Stomach smooth muscle (tissue), 2 donors: ENCODE results near the gene ATP11C.

Source experiments
- H3K27ac ChIP-seq: one replicate; pipeline ENCODE4 v1.7.0; 2013; ENCODE audit warnings: mild to moderate bottlenecking, low read length, inconsistent platforms
- H3K27me3 ChIP-seq, 2 donors: one replicate each; pipeline ENCODE4 v1.7.0; 2013; ENCODE audit warnings: low read length in 2 of 2; ENCODE audit not compliant: insufficient read depth in 2 of 2, control insufficient read depth in 1 of 2
- H3K36me3 ChIP-seq, 2 donors: one replicate each; pipeline ENCODE4 v1.7.0; 2013; ENCODE audit warnings: low read length in 2 of 2; ENCODE audit not compliant: control insufficient read depth in 2 of 2, insufficient read depth in 2 of 2
- H3K4me1 ChIP-seq: one replicate; pipeline ENCODE4 v1.7.0; 2013; ENCODE audit warnings: low read length; ENCODE audit not compliant: control insufficient read depth, insufficient read depth
- H3K4me3 ChIP-seq, 2 donors: one replicate each; pipeline ENCODE4 v1.7.0; 2013; ENCODE audit warnings: low read length in 2 of 2
- H3K9ac ChIP-seq, 2 donors: one replicate each; pipeline ENCODE4 v1.7.0; 2013; ENCODE audit warnings: low read length in 2 of 2, mild to moderate bottlenecking in 1 of 2
- H3K9me3 ChIP-seq, 2 donors: one replicate each; pipeline ENCODE4 v1.7.0; 2013; ENCODE audit warnings: low read length in 2 of 2; ENCODE audit not compliant: control insufficient read depth in 2 of 2
- donor health status: healthy.
- donor health status: Pancreatic carcinoma.

ATP11C gene

GRCh38 chrX:139736151-139736550 is 196.7 kb downstream of the ATP11C start:
- no peak overlapping the region for H3K4me3 ChIP-seq
- peaks cover 0 to 2% of the 10 kb centered on the region in 2 donors for H3K27me3 ChIP-seq
- H3K4me1 ChIP-seq, result no peaks in the 10 kb centered on the region

GRCh38 chrX:139734996-139735395 is 197.9 kb downstream of the ATP11C start:
- Histone ChIP-seq H3K9me3 (no peaks in the 10 kb centered on the region), H3K36me3 (no peaks in the 10 kb centered on the region), H3K4me1 (no peaks in the 10 kb centered on the region), H3K27ac (no peak overlapping the region), H3K4me3 (no peak overlapping the region), H3K9ac (no peak overlapping the region), H3K27me3 (no peaks in the 10 kb centered on the region)

More at GRCh38 chrX:139736151-139736550, 196.7 kb downstream of the ATP11C start:
- Histone ChIP-seq H3K27ac (no peak overlapping the region), H3K36me3 (no peaks in the 10 kb centered on the region), H3K9ac (no peak overlapping the region), H3K9me3 (no peaks in the 10 kb centered on the region)

GRCh38 chrX:139725720-139726119 is 207.1 kb downstream of the ATP11C start:
- Histone ChIP-seq H3K4me3 (no peak overlapping the region), H3K9ac (no peak overlapping the region), H3K9me3 (no peaks in the 10 kb centered on the region), H3K27ac (no peak overlapping the region), H3K4me1 (no peaks in the 10 kb centered on the region), H3K36me3 (no peaks in the 10 kb centered on the region), H3K27me3 (no peaks in the 10 kb centered on the region)

- Histone ChIP-seq H3K4me1 (no peaks in the 10 kb centered on the region), H3K27me3 (no peaks in the 10 kb centered on the region), H3K4me3 (no peak overlapping the region), H3K36me3 (no peaks in the 10 kb centered on the region), H3K9ac (no peak overlapping the region), H3K9me3 (no peaks in the 10 kb centered on the region), H3K27ac (no peak overlapping the region)
These were observed 208.2 kb downstream of the ATP11C start for GRCh38 chrX:139724626-139725025.

- Histone ChIP-seq H3K27ac (no peak overlapping the region), H3K9me3 (no peaks in the 10 kb centered on the region), H3K4me3 (no peak overlapping the region), H3K27me3 (no peaks in the 10 kb centered on the region), H3K36me3 (no peaks in the 10 kb centered on the region), H3K9ac (no peak overlapping the region), H3K4me1 (no peaks in the 10 kb centered on the region)
These were observed 211.9 kb downstream of the ATP11C start for GRCh38 chrX:139720979-139721378.

- H3K9ac ChIP-seq, result no peak overlapping the region
- H3K9me3 ChIP-seq, result no peaks in the 10 kb centered on the region
- H3K4me1 ChIP-seq, result no peaks in the 10 kb centered on the region
- H3K27ac ChIP-seq, result no peak overlapping the region
- H3K36me3 ChIP-seq, result no peaks in the 10 kb centered on the region
- no peak overlapping the region for H3K4me3 ChIP-seq
- no peaks in the 10 kb centered on the region for H3K27me3 ChIP-seq
These were observed 212.7 kb downstream of the ATP11C start for GRCh38 chrX:139720136-139720535.

GRCh38 chrX:139708067-139708466 is 224.8 kb downstream of the ATP11C start, which contains the start of gene MCF2:
TSS of gene MCF2 (minus strand) at chrX:139708167. CDS start at chrX:139651744, 56,423 bp downstream.
- Histone ChIP-seq H3K36me3 (no peaks in the 10 kb centered on the region), H3K27me3 (no peaks in the 10 kb centered on the region), H3K4me3 (no peak within 1 kb of the TSS), H3K27ac (no peak within 1 kb of the TSS), H3K9me3 (no peaks in the 10 kb centered on the region), H3K4me1 (no peaks in the 10 kb centered on the region), H3K9ac (no peak within 1 kb of the TSS)

GRCh38 chrX:139702658-139703057 is 230.2 kb downstream of the ATP11C start:
- H3K27me3 ChIP-seq, result peaks cover 0 to 2% of the 10 kb centered on the region in 2 donors
- H3K4me1 ChIP-seq, result no peaks in the 10 kb centered on the region
- H3K4me3 ChIP-seq, result no peak overlapping the region
- no peaks in the 10 kb centered on the region for H3K36me3 ChIP-seq
- H3K27ac ChIP-seq, result no peak overlapping the region
- H3K9ac ChIP-seq, result no peak overlapping the region
- H3K9me3 ChIP-seq, result no peaks in the 10 kb centered on the region

GRCh38 chrX:139692908-139693307 is 239.9 kb downstream of the ATP11C start:
- Histone ChIP-seq H3K4me3 (peak overlapping the region in 1 of 2 donors; percentile 64), H3K36me3 (no peaks in the 10 kb centered on the region), H3K4me1 (no peaks in the 10 kb centered on the region), H3K27ac (no peak overlapping the region), H3K9ac (no peak overlapping the region), H3K9me3 (no peaks in the 10 kb centered on the region), H3K27me3 (peaks cover 0 to 14% of the 10 kb centered on the region in 2 donors)

- peak overlapping the region; percentile 25 to 64 for H3K4me3 ChIP-seq
- no peaks in the 10 kb centered on the region for H3K36me3 ChIP-seq
- no peak overlapping the region for H3K27ac ChIP-seq
- H3K4me1 ChIP-seq, result no peaks in the 10 kb centered on the region
- no peaks in the 10 kb centered on the region for H3K9me3 ChIP-seq
- H3K27me3 ChIP-seq, result peaks cover 0 to 14% of the 10 kb centered on the region in 2 donors
- H3K9ac ChIP-seq, result no peak overlapping the region
These were observed 240.4 kb downstream of the ATP11C start for GRCh38 chrX:139692506-139692849.

GRCh38 chrX:139691843-139692505 is 240.9 kb downstream of the ATP11C start:
- no peak overlapping the region for H3K9ac ChIP-seq
- H3K27me3 ChIP-seq, result peaks cover 0 to 14% of the 10 kb centered on the region in 2 donors
- H3K36me3 ChIP-seq, result no peaks in the 10 kb centered on the region

More at GRCh38 chrX:139691843-139692505, 240.9 kb downstream of the ATP11C start:
- peak overlapping the region; percentile 25 to 64 for H3K4me3 ChIP-seq
- no peaks in the 10 kb centered on the region for H3K4me1 ChIP-seq
- H3K9me3 ChIP-seq, result no peaks in the 10 kb centered on the region
- H3K27ac ChIP-seq, result no peak overlapping the region
